Type B pancreatic cell (in vitro differentiated cells): ENCODE results near the gene EPSTI1. TPM values are rescaled to one million over a fixed set of nuclear protein-coding genes. Genes with fewer than 3 reads are reported as not detected.
A peak's percentile ranks its signal among the peaks of the same experiment; 100 is the strongest.

Source experiments
- DNase-seq: peaks from one replicate; pipeline ENCODE4 v3.0.0; 2021; ENCODE audit warnings: mixed read lengths; ENCODE audit not compliant: unreplicated experiment; ENCODE audit errors: extremely low spot score
- H3K27ac Mint-ChIP-seq: 2 replicates; pipeline ENCODE4 v1.8.0; 2021; ENCODE audit warnings: mild to moderate bottlenecking, mixed read lengths
- H3K27me3 Mint-ChIP-seq: 2 replicates; pipeline ENCODE4 v1.8.0; 2021; ENCODE audit warnings: mixed read lengths
- H3K36me3 Mint-ChIP-seq: 2 replicates; pipeline ENCODE4 v1.8.0; 2021; ENCODE audit warnings: mixed read lengths
- H3K4me1 Mint-ChIP-seq: one replicate; pipeline ENCODE4 v1.8.0; 2021; ENCODE audit warnings: mixed read lengths; ENCODE audit not compliant: unreplicated experiment
- H3K4me3 Mint-ChIP-seq: 2 replicates; pipeline ENCODE4 v1.8.0; 2021; ENCODE audit warnings: mild to moderate bottlenecking, mixed read lengths
- H3K9me3 Mint-ChIP-seq: 2 replicates; pipeline ENCODE4 v1.8.0; 2021; ENCODE audit warnings: mixed read lengths
- total RNA-seq: library from RNA; stranded (reverse); gene quantifications from 2 replicates; pipeline ENCODE4 v1.2.1, GENCODE V29; 2021; ENCODE audit warnings: low replicate concordance
- TF ChIP-seq, protein P1 (sequence below): fragments of 200-600 bp; sonication (generic); conservative IDR thresholded peaks from 2 replicates; pipeline ENCODE4 v1.5.0; 2021; ENCODE audit warnings: antibody characterized with exemption, mild to moderate bottlenecking

Gene EPSTI1
- total RNA-seq, 1 donor from 2014 or later: 7.9 TPM

DNA sequence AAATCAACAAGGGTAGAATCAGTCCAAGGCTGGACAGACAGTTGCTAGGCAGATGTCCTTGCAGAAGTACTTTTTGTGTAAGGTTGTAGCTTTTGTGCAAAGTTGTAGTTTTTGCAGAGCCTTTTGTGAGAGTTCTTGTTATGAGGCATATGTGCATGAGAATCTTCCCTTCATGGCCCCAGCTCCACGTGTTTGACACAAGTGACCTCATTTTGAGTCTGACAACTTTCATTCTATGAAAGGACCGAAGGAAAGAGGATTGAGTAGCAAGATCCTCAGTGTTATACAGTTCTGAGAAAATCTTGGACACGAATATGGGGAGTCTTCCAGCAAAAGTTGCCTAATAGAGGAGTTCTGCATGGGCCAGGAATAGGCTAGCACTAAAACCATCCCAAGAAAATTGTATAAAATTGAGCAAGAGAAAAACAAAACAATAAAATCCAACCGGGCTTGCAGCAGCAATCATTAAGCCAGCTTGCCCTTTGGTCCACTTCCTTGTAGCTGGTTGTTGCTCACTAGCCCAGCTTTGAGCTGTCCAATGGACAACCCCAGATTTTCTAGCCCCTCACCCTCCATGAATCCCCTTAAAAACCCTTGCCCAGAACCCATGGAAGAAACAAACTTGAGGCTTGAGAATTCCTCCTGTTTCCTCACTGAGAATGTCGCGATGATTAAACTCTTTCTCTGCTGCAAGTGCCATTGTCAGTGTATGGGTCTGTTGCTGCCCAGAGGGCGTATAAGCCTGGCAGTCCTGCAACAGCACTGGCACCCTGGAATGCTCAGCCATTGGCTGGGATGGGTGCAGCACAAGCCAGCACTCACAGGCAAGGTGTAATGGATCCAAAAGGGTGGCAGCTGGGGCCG, 6.5 kb downstream of the EPSTI1 start:
- Mint-ChIP-seq H3K27ac (no peak overlapping the region), H3K36me3 (no peaks in the 10 kb centered on the region), H3K9me3 (peaks cover 4% of the 10 kb centered on the region), H3K27me3 (no peaks in the 10 kb centered on the region), H3K4me1 (peaks cover 24% of the 10 kb centered on the region), H3K4me3 (no peak overlapping the region)
- TF ChIP-seq, protein P1, sequence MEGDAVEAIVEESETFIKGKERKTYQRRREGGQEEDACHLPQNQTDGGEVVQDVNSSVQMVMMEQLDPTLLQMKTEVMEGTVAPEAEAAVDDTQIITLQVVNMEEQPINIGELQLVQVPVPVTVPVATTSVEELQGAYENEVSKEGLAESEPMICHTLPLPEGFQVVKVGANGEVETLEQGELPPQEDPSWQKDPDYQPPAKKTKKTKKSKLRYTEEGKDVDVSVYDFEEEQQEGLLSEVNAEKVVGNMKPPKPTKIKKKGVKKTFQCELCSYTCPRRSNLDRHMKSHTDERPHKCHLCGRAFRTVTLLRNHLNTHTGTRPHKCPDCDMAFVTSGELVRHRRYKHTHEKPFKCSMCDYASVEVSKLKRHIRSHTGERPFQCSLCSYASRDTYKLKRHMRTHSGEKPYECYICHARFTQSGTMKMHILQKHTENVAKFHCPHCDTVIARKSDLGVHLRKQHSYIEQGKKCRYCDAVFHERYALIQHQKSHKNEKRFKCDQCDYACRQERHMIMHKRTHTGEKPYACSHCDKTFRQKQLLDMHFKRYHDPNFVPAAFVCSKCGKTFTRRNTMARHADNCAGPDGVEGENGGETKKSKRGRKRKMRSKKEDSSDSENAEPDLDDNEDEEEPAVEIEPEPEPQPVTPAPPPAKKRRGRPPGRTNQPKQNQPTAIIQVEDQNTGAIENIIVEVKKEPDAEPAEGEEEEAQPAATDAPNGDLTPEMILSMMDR: no peak
- no peak for DNase-seq

DNA sequence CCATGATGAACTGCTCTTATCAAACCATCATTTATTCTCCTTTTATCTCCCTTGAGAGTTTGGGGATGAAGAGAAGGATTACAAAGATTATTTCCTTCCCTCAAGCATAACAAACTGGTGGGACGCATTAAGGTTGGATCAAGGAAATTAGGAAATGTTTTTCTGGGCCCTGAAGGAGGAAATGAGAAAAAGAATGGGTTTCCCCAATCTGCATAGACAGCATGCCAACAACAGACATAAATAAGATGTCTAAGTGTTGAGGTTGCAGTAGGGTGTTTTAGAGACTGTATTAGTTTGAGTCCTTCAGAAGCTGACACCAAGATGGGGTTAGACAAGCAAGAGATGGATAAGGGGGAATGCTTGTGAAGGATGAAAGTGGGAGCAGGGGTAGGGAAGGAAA, 7.3 kb downstream of the EPSTI1 start:
- TF ChIP-seq, protein P1: no peak
- Mint-ChIP-seq H3K4me3 (no peak overlapping the region), H3K27ac (no peak overlapping the region), H3K27me3 (no peaks in the 10 kb centered on the region), H3K9me3 (peaks cover 4% of the 10 kb centered on the region), H3K36me3 (no peaks in the 10 kb centered on the region), H3K4me1 (peaks cover 16% of the 10 kb centered on the region)
- no peak for DNase-seq

DNA sequence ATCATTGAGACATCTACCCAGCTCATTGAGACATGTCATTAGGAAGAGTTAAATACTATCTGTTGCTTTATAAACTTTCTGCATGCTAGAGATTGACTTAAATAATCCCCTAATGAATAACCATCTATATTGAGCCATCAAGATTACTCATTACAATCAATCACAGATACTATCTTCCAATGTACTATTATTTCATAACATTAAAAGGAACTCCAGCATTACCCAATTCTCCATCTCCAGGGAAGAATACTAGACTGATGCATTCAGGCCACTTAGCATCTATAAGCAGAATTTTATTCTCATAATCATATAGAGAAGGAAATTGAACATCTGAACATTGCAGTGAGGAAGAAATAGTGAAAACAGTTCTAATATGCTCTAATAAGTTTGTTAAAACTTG, 8.0 kb downstream of the EPSTI1 start:
- Mint-ChIP-seq H3K27ac (no peak overlapping the region), H3K4me1 (peaks cover 16% of the 10 kb centered on the region), H3K9me3 (peaks cover 4% of the 10 kb centered on the region), H3K27me3 (no peaks in the 10 kb centered on the region), H3K36me3 (no peaks in the 10 kb centered on the region), H3K4me3 (no peak overlapping the region)
- no peak for DNase-seq
- TF ChIP-seq, protein P1: no peak

DNA sequence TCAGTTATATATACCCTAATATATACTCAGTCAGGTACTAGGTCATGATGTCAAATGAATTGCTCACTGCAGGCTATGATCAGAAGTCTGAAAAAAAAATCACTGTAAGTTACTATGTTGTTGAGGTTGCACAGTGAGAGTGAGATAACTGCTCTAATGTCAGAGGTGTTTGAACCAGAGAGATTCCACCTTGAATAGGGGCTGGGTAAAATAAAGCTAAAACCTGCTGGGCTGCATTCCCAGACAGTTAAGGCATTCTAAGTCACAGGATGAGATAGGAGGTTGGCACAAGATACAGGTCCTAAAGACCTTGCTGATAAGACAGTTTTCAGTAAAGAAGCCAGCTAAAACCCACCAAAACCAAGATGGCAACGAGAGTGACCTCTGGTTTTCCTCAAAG, 10.2 kb downstream of the EPSTI1 start:
- Mint-ChIP-seq H3K9me3 (peaks cover 4% of the 10 kb centered on the region), H3K36me3 (no peaks in the 10 kb centered on the region), H3K4me1 (peaks cover 16% of the 10 kb centered on the region), H3K27me3 (no peaks in the 10 kb centered on the region), H3K4me3 (peak overlapping the region; percentile 6), H3K27ac (peak overlapping the region; percentile 54)
- no peak for DNase-seq
- TF ChIP-seq, protein P1: no peak

DNA sequence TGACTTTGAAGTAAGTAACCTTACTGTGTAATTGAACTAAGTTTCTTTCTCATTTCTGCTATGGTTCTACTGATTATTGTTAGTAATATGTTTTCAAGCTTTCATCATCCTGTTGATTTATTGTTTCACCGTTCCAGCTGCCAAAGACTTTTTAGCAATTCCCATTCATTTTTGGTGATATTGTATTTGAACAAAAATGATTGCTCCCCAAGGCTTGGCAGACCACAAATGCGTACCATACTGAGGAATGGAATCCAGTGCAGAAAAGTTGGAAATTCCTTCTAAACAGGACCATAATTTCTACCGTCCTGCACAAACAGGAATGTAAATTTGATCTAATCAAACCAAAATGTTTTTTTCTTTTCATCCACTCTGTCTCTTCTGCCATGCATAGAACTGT, 10.7 kb downstream of the EPSTI1 start:
- no peak for DNase-seq
- no peaks in the 10 kb centered on the region for H3K27me3 Mint-ChIP-seq
- H3K27ac Mint-ChIP-seq: peak overlapping the region; percentile 54
- peak overlapping the region; percentile 3 for H3K4me3 Mint-ChIP-seq
- TF ChIP-seq, protein P1: no peak
- H3K9me3 Mint-ChIP-seq: peaks cover 4% of the 10 kb centered on the region
- peaks cover 16% of the 10 kb centered on the region for H3K4me1 Mint-ChIP-seq
- no peaks in the 10 kb centered on the region for H3K36me3 Mint-ChIP-seq
